WERI-Rb-1 (cell line): ENCODE data around the gene TBC1D9B.
A peak's percentile ranks its signal among the peaks of the same experiment; 100 is the strongest.

ENCODE experiments used
- DNase-seq: peaks from one replicate; pipeline ENCODE4 v3.0.0-alpha.2; 2020
- H3K27ac ChIP-seq: fragments of 250-450 bp; sonication (Bioruptor Pico); 2 replicates; pipeline ENCODE4 v1.5.1; 2020; ENCODE audit warnings: mild to moderate bottlenecking, moderate library complexity
- H3K27me3 ChIP-seq: fragments of 250-450 bp; sonication (Bioruptor Pico); 2 replicates; pipeline ENCODE4 v1.5.1; 2021; ENCODE audit warnings: mild to moderate bottlenecking, low read depth, moderate library complexity; ENCODE audit not compliant: insufficient read depth, severe bottlenecking
- H3K36me3 ChIP-seq: fragments of 250-450 bp; sonication (Bioruptor Pico); 2 replicates; pipeline ENCODE4 v1.5.1; 2020; ENCODE audit warnings: mild to moderate bottlenecking, moderate library complexity
- H3K4me3 ChIP-seq: 2 replicates; pipeline ENCODE4 v1.5.1; 2011; ENCODE audit warnings: low read depth, mild to moderate bottlenecking, control low read depth, low read length
- H3K9me3 ChIP-seq: fragments of 250-450 bp; sonication (Bioruptor Pico); 2 replicates; pipeline ENCODE4 v1.5.1; 2021; ENCODE audit warnings: mild to moderate bottlenecking, moderate library complexity; ENCODE audit not compliant: severe bottlenecking
- TF ChIP-seq, protein P1 (sequence below): IDR thresholded peaks from 2 replicates; pipeline ENCODE4 v1.5.1; 2011; ENCODE audit warnings: low read depth, mild to moderate bottlenecking, control low read depth, inconsistent platforms, low read length

Gene TBC1D9B

GRCh38 chr5:179825655-179826182, 82.0 kb downstream of the TBC1D9B start:
- Histone ChIP-seq H3K27ac (no peak overlapping the region), H3K9me3 (no peaks in the 10 kb centered on the region), H3K27me3 (no peaks in the 10 kb centered on the region), H3K4me3 (no peak overlapping the region), H3K36me3 (peaks cover 20% of the 10 kb centered on the region)
- no peak for DNase-seq
- TF ChIP-seq, protein P1, sequence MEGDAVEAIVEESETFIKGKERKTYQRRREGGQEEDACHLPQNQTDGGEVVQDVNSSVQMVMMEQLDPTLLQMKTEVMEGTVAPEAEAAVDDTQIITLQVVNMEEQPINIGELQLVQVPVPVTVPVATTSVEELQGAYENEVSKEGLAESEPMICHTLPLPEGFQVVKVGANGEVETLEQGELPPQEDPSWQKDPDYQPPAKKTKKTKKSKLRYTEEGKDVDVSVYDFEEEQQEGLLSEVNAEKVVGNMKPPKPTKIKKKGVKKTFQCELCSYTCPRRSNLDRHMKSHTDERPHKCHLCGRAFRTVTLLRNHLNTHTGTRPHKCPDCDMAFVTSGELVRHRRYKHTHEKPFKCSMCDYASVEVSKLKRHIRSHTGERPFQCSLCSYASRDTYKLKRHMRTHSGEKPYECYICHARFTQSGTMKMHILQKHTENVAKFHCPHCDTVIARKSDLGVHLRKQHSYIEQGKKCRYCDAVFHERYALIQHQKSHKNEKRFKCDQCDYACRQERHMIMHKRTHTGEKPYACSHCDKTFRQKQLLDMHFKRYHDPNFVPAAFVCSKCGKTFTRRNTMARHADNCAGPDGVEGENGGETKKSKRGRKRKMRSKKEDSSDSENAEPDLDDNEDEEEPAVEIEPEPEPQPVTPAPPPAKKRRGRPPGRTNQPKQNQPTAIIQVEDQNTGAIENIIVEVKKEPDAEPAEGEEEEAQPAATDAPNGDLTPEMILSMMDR, result no peak

- TF ChIP-seq, protein P1, result no peak
- DNase-seq, result no peak
- H3K4me3 ChIP-seq, result no peak overlapping the region
- no peaks in the 10 kb centered on the region for H3K9me3 ChIP-seq
- peaks cover 17% of the 10 kb centered on the region for H3K36me3 ChIP-seq
- no peak overlapping the region for H3K27ac ChIP-seq
- no peaks in the 10 kb centered on the region for H3K27me3 ChIP-seq
Measured at GRCh38 chr5:179824745-179825112, 83.0 kb downstream of the TBC1D9B start.

DNA sequence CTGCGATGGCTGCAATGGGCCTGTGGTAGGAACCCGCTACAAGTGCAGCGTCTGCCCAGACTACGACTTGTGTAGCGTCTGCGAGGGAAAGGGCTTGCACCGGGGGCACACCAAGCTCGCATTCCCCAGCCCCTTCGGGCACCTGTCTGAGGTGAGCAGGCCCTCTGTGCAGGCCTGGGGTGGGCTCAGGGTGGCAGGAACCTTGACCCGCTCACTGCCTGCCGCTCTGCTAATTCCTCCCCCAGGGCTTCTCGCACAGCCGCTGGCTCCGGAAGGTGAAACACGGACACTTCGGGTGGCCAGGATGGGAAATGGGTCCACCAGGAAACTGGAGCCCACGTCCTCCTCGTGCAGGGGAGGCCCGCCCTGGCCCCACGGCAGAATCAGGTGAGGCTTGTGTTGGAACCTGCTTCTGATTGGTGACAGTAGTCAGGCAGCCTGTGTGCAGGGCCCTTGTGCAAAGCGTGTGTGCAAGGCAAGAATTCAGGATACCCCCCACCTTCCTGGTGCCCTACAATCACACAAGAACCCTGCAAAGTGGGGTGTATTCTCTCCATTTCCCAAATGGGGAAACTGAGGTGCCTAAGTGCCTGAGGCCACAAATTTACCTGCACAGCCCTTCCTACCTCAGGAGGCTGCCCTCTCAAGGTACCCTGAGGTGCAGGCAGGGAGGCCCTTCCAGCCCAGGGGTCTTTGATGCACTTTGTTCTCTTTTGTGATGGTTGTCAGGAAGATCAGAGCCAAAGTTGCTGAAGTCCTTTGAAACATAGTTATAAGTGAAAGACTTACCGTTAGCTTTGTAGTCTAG, 83.6 kb downstream of the TBC1D9B start:
- peaks cover 17% of the 10 kb centered on the region for H3K36me3 ChIP-seq
- H3K27ac ChIP-seq, result no peak overlapping the region
- H3K4me3 ChIP-seq, result no peak overlapping the region
- TF ChIP-seq, protein P1, result no peak
- DNase-seq, result no peak
- no peaks in the 10 kb centered on the region for H3K27me3 ChIP-seq
- H3K9me3 ChIP-seq, result no peaks in the 10 kb centered on the region

GRCh38 chr5:179822444-179822990, 85.2 kb downstream of the TBC1D9B start:
- Histone ChIP-seq H3K27me3 (no peaks in the 10 kb centered on the region), H3K27ac (no peak overlapping the region), H3K9me3 (no peaks in the 10 kb centered on the region), H3K4me3 (no peak overlapping the region), H3K36me3 (peaks cover 7% of the 10 kb centered on the region)
- TF ChIP-seq, protein P1, result no peak
- no peak for DNase-seq

DNA sequence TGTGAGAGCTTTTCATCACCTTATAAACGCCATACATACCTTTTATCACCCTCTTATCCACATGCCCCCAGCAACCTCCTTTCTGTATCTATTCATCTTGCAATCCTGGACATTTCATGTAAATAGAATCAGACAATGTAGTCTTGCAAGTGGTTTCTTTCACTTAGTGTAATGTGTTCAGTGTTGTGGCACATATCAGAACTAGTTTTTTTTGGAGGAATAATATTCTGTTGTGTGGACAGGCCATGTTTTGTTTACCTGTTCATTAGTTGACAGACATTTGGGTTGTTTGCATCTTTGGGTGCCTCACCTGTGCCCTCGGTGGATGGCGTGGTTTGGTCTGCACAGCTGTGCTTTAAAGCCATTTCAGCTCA, 85.7 kb downstream of the TBC1D9B start:
- peak overlapping the region; percentile 67 for H3K4me3 ChIP-seq
- H3K27ac ChIP-seq, result no peak overlapping the region
- no peaks in the 10 kb centered on the region for H3K27me3 ChIP-seq
- H3K9me3 ChIP-seq, result no peaks in the 10 kb centered on the region
- DNase-seq, result no peak
- H3K36me3 ChIP-seq, result peaks cover 5% of the 10 kb centered on the region
- TF ChIP-seq, protein P1, result no peak
